ENCODE measurements around the gene IZUMO4.

GRCh38 chr19:2136796-2137195 is 40.1 kb downstream of the IZUMO4 start:
- TF ChIP-seq CTCF (IDR thresholded peaks at IDR 0.05; ENCODE audit: low read length) (no peak), EZH2 (optimal IDR thresholded peaks at IDR 0.05; ENCODE audit: low read depth, low read length) (no peak), EZH2phosphoT487 (IDR thresholded peaks at IDR 0.05; ENCODE audit: low read length) (no peak)
